ENCODE data around the gene DGUOK. TPM values are rescaled to one million over a fixed set of nuclear protein-coding genes. Genes with fewer than 3 reads are reported as not detected.

Gene DGUOK
- total and polyA plus RNA-seq, 8 donors: 1.7 to 91.3 (median 33.8) TPM; not detected in 1

GRCh38 chr2:73928963-73929347 lies 2.3 kb downstream of the DGUOK start:
- no peaks in the 10 kb centered on the region for H3K27me3 ChIP-seq
- TF ChIP-seq EP300 (IDR thresholded peaks at IDR 0.05) (no peak), POLR2AphosphoS5 (IDR thresholded peaks at IDR 0.05) (no peak), POLR2A (IDR thresholded peaks at IDR 0.05) (no peak)
- TF ChIP-seq, protein P1, sequence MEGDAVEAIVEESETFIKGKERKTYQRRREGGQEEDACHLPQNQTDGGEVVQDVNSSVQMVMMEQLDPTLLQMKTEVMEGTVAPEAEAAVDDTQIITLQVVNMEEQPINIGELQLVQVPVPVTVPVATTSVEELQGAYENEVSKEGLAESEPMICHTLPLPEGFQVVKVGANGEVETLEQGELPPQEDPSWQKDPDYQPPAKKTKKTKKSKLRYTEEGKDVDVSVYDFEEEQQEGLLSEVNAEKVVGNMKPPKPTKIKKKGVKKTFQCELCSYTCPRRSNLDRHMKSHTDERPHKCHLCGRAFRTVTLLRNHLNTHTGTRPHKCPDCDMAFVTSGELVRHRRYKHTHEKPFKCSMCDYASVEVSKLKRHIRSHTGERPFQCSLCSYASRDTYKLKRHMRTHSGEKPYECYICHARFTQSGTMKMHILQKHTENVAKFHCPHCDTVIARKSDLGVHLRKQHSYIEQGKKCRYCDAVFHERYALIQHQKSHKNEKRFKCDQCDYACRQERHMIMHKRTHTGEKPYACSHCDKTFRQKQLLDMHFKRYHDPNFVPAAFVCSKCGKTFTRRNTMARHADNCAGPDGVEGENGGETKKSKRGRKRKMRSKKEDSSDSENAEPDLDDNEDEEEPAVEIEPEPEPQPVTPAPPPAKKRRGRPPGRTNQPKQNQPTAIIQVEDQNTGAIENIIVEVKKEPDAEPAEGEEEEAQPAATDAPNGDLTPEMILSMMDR (IDR thresholded peaks at IDR 0.05): no peak
- H3K4me1 ChIP-seq: peaks cover 24 to 71% (median 42%) of the 10 kb centered on the region in 4 donors

DNA sequence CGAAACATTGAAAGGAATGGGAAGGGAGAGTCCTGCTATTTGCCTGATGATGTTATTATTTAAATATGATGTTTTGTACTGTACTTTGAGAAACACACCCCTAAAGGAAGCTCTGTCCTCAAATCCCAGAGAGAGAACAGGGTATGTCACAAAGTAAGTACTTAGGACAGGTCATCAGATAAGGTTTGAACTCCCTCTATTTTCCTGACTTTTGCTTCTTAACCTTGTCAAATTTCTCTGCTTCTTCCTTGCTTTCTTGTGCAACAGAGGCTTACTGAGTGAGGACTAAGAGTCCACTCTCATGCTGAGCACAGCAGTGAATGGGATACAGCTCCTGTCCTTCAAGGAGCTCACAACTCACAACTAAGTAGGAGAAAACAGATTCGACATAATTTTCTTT lies 3.7 kb downstream of the DGUOK start:
- Histone ChIP-seq H3K4me3 (no peak overlapping the region), H3K36me3 (peaks cover 0 to 36% (median 26%) of the 10 kb centered on the region in 4 donors), H3K4me1 (peaks cover 24 to 79% (median 44%) of the 10 kb centered on the region in 4 donors), H3K9me3 (no peaks in the 10 kb centered on the region), H3K27ac (no peak overlapping the region), H3K27me3 (no peaks in the 10 kb centered on the region)
- intact Hi-C loops (cut with DNase I; ENCODE audit: low total_unique reads): no loop called here
- no peak for DNase-seq
- 62 to 81% (median 71%) methylated on average over 2 of the region's 2 CpGs for WGBS, 5 donors
- TF ChIP-seq EP300 (IDR thresholded peaks at IDR 0.05) (no peak), POLR2A (IDR thresholded peaks at IDR 0.05) (no peak), POLR2AphosphoS5 (IDR thresholded peaks at IDR 0.05) (no peak)
- TF ChIP-seq, protein P1 (IDR thresholded peaks at IDR 0.05): no peak

More at GRCh38 chr2:73928963-73929347, 2.3 kb downstream of the DGUOK start:
- H3K36me3 ChIP-seq: peaks cover 0 to 25% (median 22%) of the 10 kb centered on the region in 4 donors
- H3K27ac ChIP-seq: peak overlapping the region in 1 of 5 donors; percentile 95
- intact Hi-C loops (cut with DNase I; ENCODE audit: low total_unique reads): loop anchor here (10.0 kb wide), 1 partner anchor 94 kb away; no protein-coding TSS in a partner anchor
- H3K4me3 ChIP-seq: no peak overlapping the region
- no peak for DNase-seq
- WGBS, 5 donors: 81 to 95% (median 90%) methylated on average over 2 of the region's 2 CpGs
- H3K9me3 ChIP-seq: no peaks in the 10 kb centered on the region

GRCh38 chr2:73931531-73932500 lies 5.1 kb downstream of the DGUOK start:
- H3K9me3 ChIP-seq: no peaks in the 10 kb centered on the region
- no peak overlapping the region for H3K27ac ChIP-seq
- peaks cover 20 to 85% (median 47%) of the 10 kb centered on the region in 4 donors for H3K4me1 ChIP-seq
- no peak overlapping the region for H3K4me3 ChIP-seq
- peaks cover 0 to 36% (median 30%) of the 10 kb centered on the region in 4 donors for H3K36me3 ChIP-seq
- no peaks in the 10 kb centered on the region for H3K27me3 ChIP-seq
- intact Hi-C loops (cut with DNase I; ENCODE audit: low total_unique reads): no loop called here
- TF ChIP-seq EP300 (IDR thresholded peaks at IDR 0.05) (no peak), POLR2AphosphoS5 (IDR thresholded peaks at IDR 0.05) (no peak), POLR2A (IDR thresholded peaks at IDR 0.05) (no peak)
- TF ChIP-seq, protein P1 (IDR thresholded peaks at IDR 0.05): no peak
- no peak for DNase-seq
- WGBS, 5 donors: 81 to 93% (median 86%) methylated on average over 7 of the region's 7 CpGs

- Histone ChIP-seq H3K27me3 (no peaks in the 10 kb centered on the region), H3K4me3 (no peak overlapping the region), H3K36me3 (peaks cover 0 to 36% (median 32%) of the 10 kb centered on the region in 4 donors), H3K27ac (no peak overlapping the region), H3K9me3 (no peaks in the 10 kb centered on the region), H3K4me1 (peaks cover 10 to 87% (median 45%) of the 10 kb centered on the region in 4 donors)
- intact Hi-C loops (cut with DNase I; ENCODE audit: low total_unique reads): no loop called here
- DNase-seq: no peak
- WGBS, 5 donors: 88 to 93% (median 91%) methylated on average over 3 of the region's 3 CpGs
- TF ChIP-seq POLR2AphosphoS5 (IDR thresholded peaks at IDR 0.05) (no peak), EP300 (IDR thresholded peaks at IDR 0.05) (no peak), POLR2A (IDR thresholded peaks at IDR 0.05) (no peak)
- TF ChIP-seq, protein P1 (IDR thresholded peaks at IDR 0.05): no peak
These were observed 6.5 kb downstream of the DGUOK start for GRCh38 chr2:73933194-73933593.
